VCaP (cell line): ENCODE results near the gene PYY.

Experiments used
- H3K27ac ChIP-seq: fragments of 450-650 bp; 2 replicates; pipeline ENCODE4 v1.5.1; 2017
- TF ChIP-seq, protein P1 (sequence below): fragments of 450-650 bp; conservative IDR thresholded peaks from 2 replicates; pipeline ENCODE4 v1.5.1; 2017; ENCODE audit warnings: mild to moderate bottlenecking, moderate library complexity

PYY gene

GRCh38 chr17:43907998-43908721 is 45.6 kb downstream of the PYY start:
- H3K27ac ChIP-seq, result no peak overlapping the region
- TF ChIP-seq, protein P1, sequence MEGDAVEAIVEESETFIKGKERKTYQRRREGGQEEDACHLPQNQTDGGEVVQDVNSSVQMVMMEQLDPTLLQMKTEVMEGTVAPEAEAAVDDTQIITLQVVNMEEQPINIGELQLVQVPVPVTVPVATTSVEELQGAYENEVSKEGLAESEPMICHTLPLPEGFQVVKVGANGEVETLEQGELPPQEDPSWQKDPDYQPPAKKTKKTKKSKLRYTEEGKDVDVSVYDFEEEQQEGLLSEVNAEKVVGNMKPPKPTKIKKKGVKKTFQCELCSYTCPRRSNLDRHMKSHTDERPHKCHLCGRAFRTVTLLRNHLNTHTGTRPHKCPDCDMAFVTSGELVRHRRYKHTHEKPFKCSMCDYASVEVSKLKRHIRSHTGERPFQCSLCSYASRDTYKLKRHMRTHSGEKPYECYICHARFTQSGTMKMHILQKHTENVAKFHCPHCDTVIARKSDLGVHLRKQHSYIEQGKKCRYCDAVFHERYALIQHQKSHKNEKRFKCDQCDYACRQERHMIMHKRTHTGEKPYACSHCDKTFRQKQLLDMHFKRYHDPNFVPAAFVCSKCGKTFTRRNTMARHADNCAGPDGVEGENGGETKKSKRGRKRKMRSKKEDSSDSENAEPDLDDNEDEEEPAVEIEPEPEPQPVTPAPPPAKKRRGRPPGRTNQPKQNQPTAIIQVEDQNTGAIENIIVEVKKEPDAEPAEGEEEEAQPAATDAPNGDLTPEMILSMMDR, result no peak

DNA sequence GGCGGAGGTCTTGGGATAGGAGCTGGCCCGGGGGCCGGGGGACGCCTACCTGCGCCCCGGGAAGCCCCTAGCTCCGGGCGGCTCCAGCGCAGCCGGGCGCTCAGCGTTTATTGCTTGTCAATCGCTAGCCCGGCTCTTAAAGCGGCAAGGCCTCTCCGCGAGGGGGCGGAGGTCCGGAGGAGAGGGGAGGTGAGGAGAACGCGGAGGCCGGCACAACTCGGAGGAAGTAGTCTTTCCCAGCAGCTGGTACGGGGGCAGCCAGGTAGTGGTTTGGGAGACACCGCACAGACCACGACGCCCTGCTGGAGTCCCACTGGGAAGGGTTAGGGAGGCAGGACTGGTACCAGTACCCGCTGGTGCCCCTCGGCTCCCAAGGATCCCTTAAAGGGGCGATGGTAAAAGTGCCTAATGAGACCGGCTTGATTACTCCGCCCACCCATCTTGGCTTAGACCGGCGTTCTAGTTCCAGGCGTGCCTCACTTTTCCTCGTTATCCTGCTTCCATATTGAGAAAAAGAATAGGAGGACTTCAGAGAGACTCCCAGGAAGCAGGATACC is 46.2 kb downstream of the PYY start, which contains the start of gene MPP2:
Gene MPP2, minus strand, starts transcription at position 112 of the 557 bp plus-strand sequence. CDS start 3,076 bp downstream, outside the sequence.
- TF ChIP-seq, protein P1, result no peak
- peak within 1 kb of the TSS; percentile 40; the same call in 1 of the 2 replicates for H3K27ac ChIP-seq

- TF ChIP-seq, protein P1, result no peak
- peak overlapping the region; percentile 40; the same call in 1 of the 2 replicates for H3K27ac ChIP-seq
These were observed 46.8 kb downstream of the PYY start for GRCh38 chr17:43906951-43907424.

- TF ChIP-seq, protein P1, result no peak
- peak overlapping the region; percentile 40; the same call in 1 of the 2 replicates for H3K27ac ChIP-seq
These were observed 47.5 kb downstream of the PYY start for GRCh38 chr17:43905985-43906852.

- H3K27ac ChIP-seq, result no peak overlapping the region; the same call in 1 of the 2 replicates
- TF ChIP-seq, protein P1, result no peak
These were observed 48.2 kb downstream of the PYY start for GRCh38 chr17:43905400-43905984.
